ENCODE measurements around the gene EMC8. TPM values are rescaled to one million over a fixed set of nuclear protein-coding genes. Genes with fewer than 3 reads are reported as not detected.
A peak's percentile ranks its signal among the peaks of the same experiment; 100 is the strongest.

EMC8 gene
- total and polyA plus RNA-seq, 2 of the 8 experiments (the other 6 are each of a cell fraction or from before 2014, with no cell fraction given), result 52.2 to 69.7 TPM

GRCh38 chr16:85825326-85825725 lies 26.0 kb upstream of the EMC8 start:
- Histone ChIP-seq H3K36me3 (ENCODE audit: control insufficient read depth in 2 of 4, insufficient read depth in 4 of 4, low read length in 3 of 4) (no peaks in the 10 kb centered on the region), H3K4me3 (ENCODE audit: extremely low read depth in 1 of 4, insufficient read depth in 2 of 4, low read depth in 3 of 4, low read length in 4 of 4) (no peak overlapping the region), H2BK15ac (ENCODE audit: low read length) (no peak overlapping the region), H2AK5ac (ENCODE audit: low read depth, low read length) (no peak overlapping the region), H2BK5ac (ENCODE audit: low read depth, low read length) (no peak overlapping the region), H3K79me1 (ENCODE audit: low read depth, low read length) (no peaks in the 10 kb centered on the region), H2BK20ac (ENCODE audit: low read length) (no peak overlapping the region), H3K56ac (replicated peaks; ENCODE audit: insufficient read length, low read depth, low read length) (no peak overlapping the region), H4K5ac (ENCODE audit: insufficient read length, low read depth, low read length) (no peak overlapping the region), H4K8ac (ENCODE audit: extremely low read depth, insufficient read depth, low read length) (no peak overlapping the region), H3K4me1 (replicated peaks in 1 of 4; ENCODE audit: control insufficient read depth in 3 of 4, insufficient read depth in 4 of 4, low read length in 3 of 4) (no peaks in the 10 kb centered on the region; a peak in 2 of 7 replicates), H2BK120ac (replicated peaks; ENCODE audit: low read depth, low read length) (no peak overlapping the region), H3K9ac (replicated peaks in 1 of 4; ENCODE audit: extremely low read depth in 1 of 4, low read depth in 3 of 4, low read length in 3 of 4) (no peak overlapping the region), H3K9me3 (ENCODE audit: insufficient read depth in 2 of 2, low read depth in 1 of 2, low read length in 1 of 2) (no peaks in the 10 kb centered on the region), H3K27me3 (replicated peaks in 1 of 4; ENCODE audit: control insufficient read depth in 3 of 4, extremely low read depth in 1 of 4, insufficient read depth in 3 of 4, low read length in 3 of 4) (peaks cover 0 to 3% (median 1%) of the 10 kb centered on the region in 4 experiments; a peak in 3 of 7 replicates), H3K23me2 (ENCODE audit: low read depth, low read length) (peaks cover 10% of the 10 kb centered on the region; the same call in 1 of the 2 replicates), H3K27ac (ENCODE audit: low read depth, low read length) (no peak overlapping the region), H4K91ac (replicated peaks; ENCODE audit: insufficient read length, low read length) (no peak overlapping the region), H3K4ac (replicated peaks; ENCODE audit: insufficient read length, low read depth, low read length) (no peak overlapping the region), H3K79me2 (ENCODE audit: control insufficient read depth in 1 of 2, insufficient read depth in 2 of 2, low read length in 2 of 2) (no peaks in the 10 kb centered on the region), H3K14ac (ENCODE audit: insufficient read length) (no peak overlapping the region), H3K4me2 (ENCODE audit: insufficient read depth in 1 of 2, low read depth in 2 of 2, low read length in 2 of 2) (no peak overlapping the region), H3K18ac (ENCODE audit: extremely low read depth, low read length) (no peak overlapping the region), H3K23ac (ENCODE audit: insufficient read length) (no peak overlapping the region), H2AFZ (ENCODE audit: low read length) (no peak overlapping the region), H4K20me1 (replicated peaks in 1 of 2; ENCODE audit: control insufficient read depth in 1 of 2, insufficient read depth in 2 of 2, low read length in 2 of 2) (peaks cover 0 to 8% of the 10 kb centered on the region in 2 experiments), H2BK12ac (ENCODE audit: low read depth, low read length) (no peak overlapping the region)
- no peak for DNase-seq (ENCODE audit: low read depth in 1 of 2, low spot score in 2 of 2)
- FAIRE-seq, result no peak
- 74% methylated on average over 9 of the region's 9 CpGs; no CpG with 5 or more reads in 1 of the 2 experiments for WGBS, 2 experiments (ENCODE audit: extremely low coverage in 1 of 2, insufficient coverage in 1 of 2, insufficient read length in 1 of 2, insufficient replicate concordance in 2 of 2, low coverage in 1 of 2, low lambda C conversion rate in 2 of 2, missing lambda C conversion rate in 1 of 2)
- TF ChIP-seq CREB1 (IDR thresholded peaks at IDR 0.05) (no peak), E2F6 (IDR thresholded peaks at IDR 0.05) (peak; percentile 75), TAF1 (IDR thresholded peaks at IDR 0.05; ENCODE audit: low read depth, low read length) (no peak), MAX (IDR thresholded peaks at IDR 0.05) (peak; percentile 69), CTCF (IDR thresholded peaks at IDR 0.05; ENCODE audit: control extremely low read depth in 1 of 3, insufficient read depth in 1 of 3, low read depth in 1 of 3, low read length in 3 of 3) (peak; percentile 38 to 63 (median 56)), RAD21 (IDR thresholded peaks at IDR 0.05 in 1 of 2, conservative IDR thresholded peaks at IDR 0.05 in 1 of 2; ENCODE audit: low read depth in 2 of 2, low read length in 2 of 2) (peak; percentile 47 to 61)
- ChIA-PET POLR2A (ENCODE audit: partially characterized antibody) (no interaction called here), CTCF (ENCODE audit: partially characterized antibody) (interaction anchor here (1.3 to 3.6 kb wide), 4 partner anchors 23 to 191 kb away, joined by 3 to 26 read pairs (median 8); no protein-coding TSS in a partner anchor)

All from H1 (cell line).